ENCODE measurements around the gene GRIFIN. TPM values are rescaled to one million over a fixed set of nuclear protein-coding genes. Genes with fewer than 3 reads are reported as not detected.

The GRIFIN gene
- total and polyA plus RNA-seq, 9 of the 15 experiments (the other 6 are each of a cell fraction or from before 2014, with no cell fraction given) = not detected

DNA sequence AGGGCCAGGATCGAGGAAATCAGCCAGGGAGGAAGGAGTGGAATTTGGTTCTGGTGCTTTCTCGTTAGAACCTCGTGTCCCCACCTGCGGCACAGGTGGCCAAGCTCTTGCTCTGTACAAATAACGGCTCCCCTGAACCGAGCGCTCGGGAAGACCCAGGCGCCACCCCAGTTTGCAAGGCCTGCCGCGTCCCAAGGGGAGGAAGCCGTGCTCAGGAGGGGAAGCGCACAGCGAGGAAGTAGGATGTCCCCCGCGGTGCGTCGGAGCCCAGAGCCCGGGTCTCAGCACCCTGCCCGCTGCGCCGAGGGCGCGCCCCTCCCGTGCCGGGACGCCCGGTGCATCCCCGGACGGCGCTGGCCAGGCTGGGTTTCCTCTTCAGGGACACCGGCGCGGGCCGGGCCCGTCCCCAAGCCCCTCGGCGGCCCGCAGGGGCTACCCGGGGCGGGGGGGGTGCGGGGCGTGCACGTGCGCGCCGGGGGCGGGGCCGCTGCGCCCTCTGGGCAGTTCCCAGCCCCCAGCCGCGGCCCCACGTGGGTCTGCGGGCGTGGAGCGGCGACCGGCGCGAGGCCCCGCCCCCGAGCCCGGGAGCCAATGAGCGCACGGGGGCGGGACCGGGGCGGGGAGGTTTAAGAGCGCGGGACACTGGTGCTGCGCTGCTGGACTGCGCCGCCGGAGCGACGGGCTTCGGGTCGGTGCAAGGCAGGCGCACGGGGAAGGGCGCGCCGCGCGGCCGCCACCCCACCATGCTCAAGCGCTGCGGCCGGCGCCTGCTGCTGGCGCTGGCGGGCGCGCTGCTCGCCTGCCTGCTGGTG is 43.1 kb upstream of the GRIFIN start, which contains the start of gene LFNG (continued):
- TF ChIP-seq, protein P1, sequence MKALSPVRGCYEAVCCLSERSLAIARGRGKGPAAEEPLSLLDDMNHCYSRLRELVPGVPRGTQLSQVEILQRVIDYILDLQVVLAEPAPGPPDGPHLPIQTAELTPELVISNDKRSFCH (CRISPR knock-in tag; IDR thresholded peaks at IDR 0.05) = no peak
- TF ChIP-seq, protein P1 (tag; IDR thresholded peaks at IDR 0.05) = no peak
- no peak for TF ChIP-seq SPI1 (IDR thresholded peaks at IDR 0.05; ENCODE audit: borderline replicate concordance, low read depth, low read length)
- no peak for TF ChIP-seq SMARCE1 (IDR thresholded peaks at IDR 0.05)
- TF ChIP-seq ZFP30 (CRISPR knock-in tag; IDR thresholded peaks at IDR 0.05; ENCODE audit: borderline replicate concordance) = no peak
- no peak for TF ChIP-seq HDGF (IDR thresholded peaks at IDR 0.05)
- TF ChIP-seq CXXC5 (CRISPR knock-in tag; IDR thresholded peaks at IDR 0.05) = peak; percentile 76
- no peak for TF ChIP-seq PHB2 (IDR thresholded peaks at IDR 0.05; ENCODE audit: low read depth)
- TF ChIP-seq GABPB1 (CRISPR knock-in tag; IDR thresholded peaks at IDR 0.05) = no peak
- TF ChIP-seq, protein P2, sequence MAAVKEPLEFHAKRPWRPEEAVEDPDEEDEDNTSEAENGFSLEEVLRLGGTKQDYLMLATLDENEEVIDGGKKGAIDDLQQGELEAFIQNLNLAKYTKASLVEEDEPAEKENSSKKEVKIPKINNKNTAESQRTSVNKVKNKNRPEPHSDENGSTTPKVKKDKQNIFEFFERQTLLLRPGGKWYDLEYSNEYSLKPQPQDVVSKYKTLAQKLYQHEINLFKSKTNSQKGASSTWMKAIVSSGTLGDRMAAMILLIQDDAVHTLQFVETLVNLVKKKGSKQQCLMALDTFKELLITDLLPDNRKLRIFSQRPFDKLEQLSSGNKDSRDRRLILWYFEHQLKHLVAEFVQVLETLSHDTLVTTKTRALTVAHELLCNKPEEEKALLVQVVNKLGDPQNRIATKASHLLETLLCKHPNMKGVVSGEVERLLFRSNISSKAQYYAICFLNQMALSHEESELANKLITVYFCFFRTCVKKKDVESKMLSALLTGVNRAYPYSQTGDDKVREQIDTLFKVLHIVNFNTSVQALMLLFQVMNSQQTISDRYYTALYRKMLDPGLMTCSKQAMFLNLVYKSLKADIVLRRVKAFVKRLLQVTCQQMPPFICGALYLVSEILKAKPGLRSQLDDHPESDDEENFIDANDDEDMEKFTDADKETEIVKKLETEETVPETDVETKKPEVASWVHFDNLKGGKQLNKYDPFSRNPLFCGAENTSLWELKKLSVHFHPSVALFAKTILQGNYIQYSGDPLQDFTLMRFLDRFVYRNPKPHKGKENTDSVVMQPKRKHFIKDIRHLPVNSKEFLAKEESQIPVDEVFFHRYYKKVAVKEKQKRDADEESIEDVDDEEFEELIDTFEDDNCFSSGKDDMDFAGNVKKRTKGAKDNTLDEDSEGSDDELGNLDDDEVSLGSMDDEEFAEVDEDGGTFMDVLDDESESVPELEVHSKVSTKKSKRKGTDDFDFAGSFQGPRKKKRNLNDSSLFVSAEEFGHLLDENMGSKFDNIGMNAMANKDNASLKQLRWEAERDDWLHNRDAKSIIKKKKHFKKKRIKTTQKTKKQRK (IDR thresholded peaks at IDR 0.05; ENCODE audit: borderline replicate concordance, low read depth, low read length) = no peak
- no peak for TF ChIP-seq BRD9 (IDR thresholded peaks at IDR 0.05; ENCODE audit: low read depth, partially characterized antibody)
- TF ChIP-seq HCFC1 (IDR thresholded peaks at IDR 0.05; ENCODE audit: low read depth, low read length) = no peak
- peak; percentile 67 for TF ChIP-seq CREM (IDR thresholded peaks at IDR 0.05; ENCODE audit: low read depth)
- no peak for TF ChIP-seq ETV1 (tag; conservative IDR thresholded peaks at IDR 0.05; ENCODE audit: low read depth)
- TF ChIP-seq KLF13 (tag; IDR thresholded peaks at IDR 0.05; ENCODE audit: borderline replicate concordance, low read depth) = no peak
- no peak for TF ChIP-seq DPF2 (IDR thresholded peaks at IDR 0.05)
- no peak for TF ChIP-seq SUPT5H (IDR thresholded peaks at IDR 0.05)
- no peak for TF ChIP-seq ZNF57 (CRISPR knock-in tag; IDR thresholded peaks at IDR 0.05)
- TF ChIP-seq FOXK1 (CRISPR knock-in tag; IDR thresholded peaks at IDR 0.05; ENCODE audit: borderline replicate concordance) = no peak
- no peak for TF ChIP-seq GATAD2A (IDR thresholded peaks at IDR 0.05)
- TF ChIP-seq SMAD4 (CRISPR knock-in tag; conservative IDR thresholded peaks at IDR 0.05) = peak; percentile 49; the same call in 1 of the 2 replicates
- no peak for TF ChIP-seq GATAD2B (IDR thresholded peaks at IDR 0.05; ENCODE audit: borderline replicate concordance)
- no peak for TF ChIP-seq ZC3H8 (IDR thresholded peaks at IDR 0.05)
- TF ChIP-seq, protein P3, sequence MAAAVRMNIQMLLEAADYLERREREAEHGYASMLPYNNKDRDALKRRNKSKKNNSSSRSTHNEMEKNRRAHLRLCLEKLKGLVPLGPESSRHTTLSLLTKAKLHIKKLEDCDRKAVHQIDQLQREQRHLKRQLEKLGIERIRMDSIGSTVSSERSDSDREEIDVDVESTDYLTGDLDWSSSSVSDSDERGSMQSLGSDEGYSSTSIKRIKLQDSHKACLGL (CRISPR knock-in tag; IDR thresholded peaks at IDR 0.05; ENCODE audit: borderline replicate concordance, poor library complexity, severe bottlenecking) = no peak
- TF ChIP-seq, protein P4, sequence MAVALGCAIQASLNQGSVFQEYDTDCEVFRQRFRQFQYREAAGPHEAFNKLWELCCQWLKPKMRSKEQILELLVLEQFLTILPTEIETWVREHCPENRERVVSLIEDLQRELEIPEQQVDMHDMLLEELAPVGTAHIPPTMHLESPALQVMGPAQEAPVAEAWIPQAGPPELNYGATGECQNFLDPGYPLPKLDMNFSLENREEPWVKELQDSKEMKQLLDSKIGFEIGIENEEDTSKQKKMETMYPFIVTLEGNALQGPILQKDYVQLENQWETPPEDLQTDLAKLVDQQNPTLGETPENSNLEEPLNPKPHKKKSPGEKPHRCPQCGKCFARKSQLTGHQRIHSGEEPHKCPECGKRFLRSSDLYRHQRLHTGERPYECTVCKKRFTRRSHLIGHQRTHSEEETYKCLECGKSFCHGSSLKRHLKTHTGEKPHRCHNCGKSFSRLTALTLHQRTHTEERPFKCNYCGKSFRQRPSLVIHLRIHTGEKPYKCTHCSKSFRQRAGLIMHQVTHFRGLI (CRISPR knock-in tag; IDR thresholded peaks at IDR 0.05) = no peak
